HG03064 (cell line): ENCODE measurements around the gene ANAPC13.

Experiments used
- ATAC-seq: cut with Tn5 transposase; IDR thresholded peaks from one replicate; pipeline ENCODE4 v1.9.1; 2021; ENCODE audit warnings: low read depth; ENCODE audit not compliant: unreplicated experiment

Gene ANAPC13

DNA sequence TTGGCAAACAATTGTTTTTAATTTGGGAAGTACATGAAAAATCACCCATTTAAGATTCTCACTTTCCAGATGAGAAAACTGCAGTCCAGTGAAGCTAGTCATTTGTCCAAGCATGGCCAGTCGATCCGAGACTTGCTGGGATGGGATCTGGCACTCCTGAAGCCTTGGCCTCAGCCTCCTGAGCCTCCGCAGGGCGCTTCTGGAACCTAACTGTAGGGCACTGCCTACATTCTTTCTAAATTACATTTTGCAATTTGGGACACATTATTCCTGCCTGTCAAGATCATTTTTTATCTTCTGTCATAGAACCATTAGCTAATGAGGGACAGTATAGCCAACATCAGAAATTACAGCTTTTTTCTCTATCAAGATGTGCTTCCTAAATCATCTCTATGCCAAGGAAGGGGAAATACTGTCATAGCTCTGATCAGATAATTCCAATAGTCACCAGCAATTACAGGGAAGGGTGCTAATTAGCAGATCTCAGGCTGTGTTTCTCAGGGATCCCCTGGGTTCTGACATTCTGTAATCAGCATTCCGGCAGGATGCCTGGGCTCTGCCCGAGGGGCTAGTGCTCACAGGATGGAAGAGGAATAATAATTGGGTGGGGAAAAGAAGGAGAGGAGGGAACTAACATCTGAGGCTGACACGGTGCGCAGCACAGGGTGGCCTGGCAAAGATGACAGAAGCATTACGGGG is 28.3 kb downstream of the ANAPC13 start:
- no peak for ATAC-seq

- no peak for ATAC-seq
These were observed 32.2 kb downstream of the ANAPC13 start for GRCh38 chr3:134453631-134454030.

DNA sequence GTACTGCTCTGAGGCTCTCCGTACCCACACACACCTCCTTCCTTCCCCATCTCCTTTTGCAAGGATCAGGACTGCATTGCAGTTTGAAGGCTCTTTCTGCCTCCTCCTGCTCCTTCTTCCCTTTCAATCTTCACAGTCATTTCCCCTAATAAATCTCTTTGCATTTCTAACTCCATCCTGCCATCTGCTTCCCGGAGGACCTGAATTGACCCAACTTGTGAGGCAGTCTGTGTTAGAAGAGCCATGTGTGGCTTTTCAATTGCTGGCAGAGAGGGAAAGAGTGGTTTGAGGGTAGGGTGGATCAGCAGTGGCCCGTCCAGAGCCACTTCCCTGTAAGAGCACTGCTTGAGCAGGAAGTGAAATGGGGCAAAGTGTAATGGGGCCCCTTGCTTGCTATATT is 35.8 kb downstream of the ANAPC13 start:
- no peak for ATAC-seq

DNA sequence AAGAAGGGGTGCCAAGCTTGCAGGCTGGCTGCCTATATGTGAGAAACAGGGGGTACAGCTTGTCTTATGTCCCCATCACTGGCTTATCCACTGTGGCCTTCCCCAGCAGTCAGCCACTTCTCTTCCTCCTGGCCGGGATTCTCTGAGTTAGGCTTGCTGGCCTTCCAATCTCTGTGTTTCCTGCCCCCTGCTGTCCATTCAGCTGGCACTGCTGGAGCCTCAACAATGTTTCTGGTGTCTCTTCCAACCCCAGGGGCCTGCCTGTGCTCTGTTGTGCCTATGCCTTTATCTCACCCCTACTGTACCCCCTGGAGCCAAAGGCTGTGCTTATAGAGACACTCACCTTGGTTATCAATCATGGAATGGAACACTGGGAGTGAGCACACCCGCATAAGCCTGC is 36.5 kb downstream of the ANAPC13 start:
- no peak for ATAC-seq

DNA sequence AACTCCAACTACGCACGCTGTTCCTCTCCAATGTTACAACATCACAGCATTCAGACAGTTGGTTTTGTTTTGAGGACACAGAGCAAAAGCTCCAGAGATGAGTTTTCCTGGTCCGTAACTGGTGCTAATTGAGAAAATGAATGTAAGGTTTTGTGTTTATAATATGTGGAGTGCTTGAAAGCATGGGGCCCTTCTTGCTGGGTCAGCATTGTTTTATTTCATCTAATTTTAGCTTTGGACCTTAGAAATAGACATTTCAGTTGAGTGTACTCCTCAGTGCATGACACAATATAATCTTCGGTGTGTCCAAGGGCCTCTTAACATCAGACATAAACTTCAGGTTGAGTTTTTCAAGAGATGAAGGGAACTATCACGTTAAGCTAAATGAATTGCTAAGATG is 37.1 kb downstream of the ANAPC13 start:
- ATAC-seq = no peak

DNA sequence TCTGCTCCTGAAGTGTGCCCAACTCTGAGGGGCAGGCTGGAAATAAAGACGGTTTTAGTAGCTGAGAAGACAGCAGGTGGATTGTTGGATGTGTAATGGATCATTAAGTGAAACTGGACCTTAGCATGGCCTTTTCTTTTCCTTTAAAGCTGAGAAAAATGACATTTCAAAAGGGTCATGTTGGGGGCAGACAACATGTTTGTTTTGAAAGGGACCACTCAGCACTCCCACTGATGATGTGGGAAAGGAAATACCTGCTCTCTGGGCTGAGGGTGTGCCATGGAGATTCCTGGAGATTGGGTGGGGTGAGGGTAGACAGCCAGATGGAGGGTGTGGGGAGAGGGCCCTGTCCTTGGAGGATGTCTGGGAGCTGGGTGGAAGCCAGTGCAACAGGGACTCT is 38.4 kb downstream of the ANAPC13 start:
- ATAC-seq = no peak

- no peak for ATAC-seq
These were observed 39.0 kb downstream of the ANAPC13 start for GRCh38 chr3:134446800-134447199.

DNA sequence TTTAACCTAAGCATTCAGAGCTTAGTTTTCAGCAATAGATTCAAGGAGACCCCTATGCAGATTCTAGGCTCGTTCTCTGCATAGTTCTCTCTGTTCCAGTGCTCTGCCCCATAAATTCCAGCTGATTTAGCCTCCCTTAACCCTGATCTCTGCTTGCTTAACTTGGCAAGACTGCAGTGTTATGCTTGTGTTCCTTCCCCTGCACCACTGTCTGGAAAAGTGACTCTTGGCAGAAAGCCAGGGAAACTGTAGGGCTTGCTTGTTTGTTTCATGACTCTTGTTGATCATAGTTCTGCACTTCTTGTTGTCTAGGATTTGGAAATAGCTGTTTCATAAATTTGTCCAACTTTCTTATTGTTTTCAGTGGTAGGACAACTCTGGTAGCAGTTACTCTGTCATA is 40.1 kb downstream of the ANAPC13 start:
- ATAC-seq = no peak

- no peak for ATAC-seq
These were observed 40.7 kb downstream of the ANAPC13 start for GRCh38 chr3:134445095-134445494.

DNA sequence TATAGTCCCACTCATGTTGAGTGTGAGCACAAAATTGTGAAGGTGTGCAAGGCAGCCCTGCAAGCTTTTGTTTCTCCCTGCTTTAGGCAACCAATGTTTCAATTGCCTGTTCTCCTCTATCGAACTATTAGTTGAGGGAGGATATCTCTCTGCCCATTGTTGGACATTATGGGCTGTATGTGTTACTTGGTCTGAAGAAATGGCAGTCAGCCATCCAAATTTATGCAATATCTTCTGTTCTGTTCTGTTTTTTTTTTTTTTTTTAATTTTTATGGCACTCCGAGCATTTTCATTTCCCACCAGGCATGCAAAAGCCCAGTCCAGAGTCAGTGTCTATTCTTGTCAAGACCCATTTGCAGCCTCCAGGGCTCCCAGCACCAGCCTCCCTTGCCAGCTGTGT is 44.0 kb downstream of the ANAPC13 start:
- no peak for ATAC-seq

- ATAC-seq = no peak
These were observed 44.5 kb downstream of the ANAPC13 start for GRCh38 chr3:134441321-134441720.

- no peak for ATAC-seq
These were observed 48.5 kb downstream of the ANAPC13 start for GRCh38 chr3:134437211-134437752.

- ATAC-seq = no peak
These were observed 53.5 kb downstream of the ANAPC13 start for GRCh38 chr3:134432236-134432635.

DNA sequence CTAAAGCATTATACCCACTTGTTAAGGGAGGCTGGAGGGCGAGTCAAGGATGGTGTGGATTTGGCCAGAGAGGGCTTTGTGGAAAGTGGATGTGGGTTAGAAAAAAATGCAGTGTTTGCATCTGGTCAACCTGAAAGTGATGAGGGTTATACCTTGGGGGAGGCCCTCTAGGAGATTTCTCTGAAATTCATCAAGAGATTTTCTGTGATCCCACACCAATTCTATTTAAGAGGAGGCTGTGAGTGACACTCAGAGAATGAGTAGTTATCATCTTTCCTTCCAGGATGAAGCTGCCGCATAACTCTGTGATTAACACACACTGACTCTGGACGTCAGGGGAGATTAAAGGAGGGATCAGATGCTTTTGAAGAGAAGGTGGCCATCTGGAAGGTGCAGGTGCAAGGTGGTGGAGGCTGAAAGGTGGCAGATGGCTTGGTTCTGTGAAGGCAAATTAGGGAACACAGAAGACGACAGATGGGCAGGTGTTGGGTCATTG is 54.8 kb downstream of the ANAPC13 start:
- ATAC-seq = no peak

DNA sequence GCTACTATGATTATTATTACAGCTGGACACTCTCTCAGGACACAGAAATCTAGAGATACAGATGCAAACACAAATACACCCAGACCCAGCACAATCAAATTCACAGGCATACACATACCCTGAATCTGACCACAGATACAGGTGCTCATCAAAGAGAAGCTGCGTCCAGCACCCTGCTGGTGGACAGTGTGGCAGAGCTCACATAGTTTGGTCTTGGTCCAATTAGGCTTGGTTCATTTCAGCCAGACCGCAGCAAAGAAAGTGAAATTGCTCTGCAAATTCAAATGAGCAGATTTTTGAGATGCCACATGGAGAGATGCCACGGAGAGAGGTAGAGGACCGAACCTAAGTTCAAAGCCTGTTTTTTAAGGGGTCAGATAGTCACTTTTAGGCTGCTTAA is 55.6 kb downstream of the ANAPC13 start:
- no peak for ATAC-seq

GRCh38 chr3:134428401-134428800 is 57.4 kb downstream of the ANAPC13 start:
- no peak for ATAC-seq
